ENCODE results near the gene SV2B.

The SV2B gene

DNA sequence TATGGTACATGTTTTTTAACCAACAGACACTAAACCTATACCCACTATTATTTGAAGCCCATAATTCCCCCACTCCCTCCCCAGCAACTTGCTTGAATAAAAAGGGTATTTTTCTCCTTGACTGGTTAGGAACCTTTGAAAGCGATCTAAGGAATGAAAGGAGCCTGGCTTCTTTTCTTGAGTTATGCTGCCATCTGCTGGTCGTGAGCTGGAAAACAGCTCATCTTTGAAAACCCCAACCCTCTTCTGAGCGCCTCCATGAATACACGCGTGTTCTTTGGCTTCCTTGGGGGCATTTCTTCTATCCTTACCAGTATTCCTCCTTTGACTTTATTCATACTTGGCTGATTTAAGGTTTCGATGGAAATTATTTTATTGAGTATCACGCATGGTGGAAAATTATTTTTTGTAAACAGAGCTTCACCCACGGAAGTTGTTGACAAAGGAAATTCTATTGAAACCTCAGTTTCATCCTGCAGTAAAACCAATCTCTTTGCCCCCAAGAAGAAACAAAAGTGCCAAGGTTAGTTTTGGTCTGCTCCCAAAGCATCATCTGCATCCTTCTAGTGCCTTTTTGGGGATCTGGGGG is 171.6 kb downstream of the SV2B start:
- no peak overlapping the region for H3K4me3 ChIP-seq (ENCODE audit: low read depth, low read length)
- H3K27ac ChIP-seq (ENCODE audit: low read depth, low read length) = no peak overlapping the region
- H3K4me1 ChIP-seq (ENCODE audit: control insufficient read depth, insufficient read depth, low read length) = no peaks in the 10 kb centered on the region
- no peak overlapping the region for H3K9ac ChIP-seq (ENCODE audit: low read depth, low read length)
- no peaks in the 10 kb centered on the region for H3K36me3 ChIP-seq (ENCODE audit: control insufficient read depth, insufficient read depth, low read length)
- H3K9me3 ChIP-seq (ENCODE audit: control insufficient read depth, insufficient read depth, low read length) = no peaks in the 10 kb centered on the region
- no peaks in the 10 kb centered on the region for H3K27me3 ChIP-seq (ENCODE audit: control insufficient read depth, insufficient read depth, low read length)

GRCh38 chr15:91275844-91276243 is 175.8 kb downstream of the SV2B start:
- H3K27ac ChIP-seq (ENCODE audit: low read depth, low read length) = no peak overlapping the region
- H3K36me3 ChIP-seq (ENCODE audit: control insufficient read depth, insufficient read depth, low read length) = no peaks in the 10 kb centered on the region
- no peaks in the 10 kb centered on the region for H3K4me1 ChIP-seq (ENCODE audit: control insufficient read depth, insufficient read depth, low read length)
- H3K9me3 ChIP-seq (ENCODE audit: control insufficient read depth, insufficient read depth, low read length) = no peaks in the 10 kb centered on the region
- no peak overlapping the region for H3K4me3 ChIP-seq (ENCODE audit: low read depth, low read length)
- no peaks in the 10 kb centered on the region for H3K27me3 ChIP-seq (ENCODE audit: control insufficient read depth, insufficient read depth, low read length)
- no peak overlapping the region for H3K9ac ChIP-seq (ENCODE audit: low read depth, low read length)

DNA sequence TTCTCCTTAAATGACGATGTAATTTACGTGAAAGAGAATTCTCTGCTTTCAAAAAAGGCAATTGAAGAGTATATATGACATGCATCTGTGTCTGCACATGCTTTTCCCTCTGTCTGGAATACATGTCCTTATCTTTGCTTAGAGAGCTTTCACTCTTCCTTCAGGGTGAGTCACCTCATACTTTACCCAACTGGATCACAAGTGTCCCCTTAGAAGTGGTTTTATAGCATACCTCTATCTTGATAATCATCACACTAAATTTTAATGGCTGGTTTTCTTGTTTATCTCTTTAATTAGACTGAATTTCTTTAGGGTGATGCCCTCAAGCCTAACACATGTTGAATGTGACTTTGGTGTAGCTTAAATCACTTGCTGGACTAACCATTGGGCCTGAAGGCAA is 178.9 kb downstream of the SV2B start:
- Histone ChIP-seq H3K4me1 (ENCODE audit: control insufficient read depth, insufficient read depth, low read length) (no peaks in the 10 kb centered on the region), H3K27ac (ENCODE audit: low read depth, low read length) (no peak overlapping the region), H3K9ac (ENCODE audit: low read depth, low read length) (no peak overlapping the region), H3K27me3 (ENCODE audit: control insufficient read depth, insufficient read depth, low read length) (no peaks in the 10 kb centered on the region), H3K4me3 (ENCODE audit: low read depth, low read length) (no peak overlapping the region), H3K9me3 (ENCODE audit: control insufficient read depth, insufficient read depth, low read length) (no peaks in the 10 kb centered on the region), H3K36me3 (ENCODE audit: control insufficient read depth, insufficient read depth, low read length) (no peaks in the 10 kb centered on the region)

DNA sequence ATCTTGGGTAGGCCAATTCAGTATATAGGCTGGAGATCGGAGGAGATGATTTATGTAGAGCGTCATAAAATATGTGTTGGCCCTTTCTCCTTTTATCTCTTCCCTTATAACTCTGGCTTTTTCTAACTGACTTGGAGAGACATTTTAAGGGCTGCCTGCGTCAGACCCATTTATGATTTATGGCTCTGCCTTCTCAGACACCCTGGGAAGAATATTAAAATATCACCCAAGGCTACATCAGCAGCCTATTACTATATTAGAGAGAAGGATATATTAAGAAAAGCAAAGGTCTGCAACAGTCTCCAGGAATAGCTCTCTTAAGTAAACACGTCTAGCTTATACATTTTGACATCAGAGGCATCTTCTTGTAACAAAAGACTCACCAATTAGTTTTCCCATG is 179.4 kb downstream of the SV2B start:
- no peaks in the 10 kb centered on the region for H3K27me3 ChIP-seq (ENCODE audit: control insufficient read depth, insufficient read depth, low read length)
- no peak overlapping the region for H3K27ac ChIP-seq (ENCODE audit: low read depth, low read length)
- no peaks in the 10 kb centered on the region for H3K36me3 ChIP-seq (ENCODE audit: control insufficient read depth, insufficient read depth, low read length)
- H3K9ac ChIP-seq (ENCODE audit: low read depth, low read length) = no peak overlapping the region
- H3K4me1 ChIP-seq (ENCODE audit: control insufficient read depth, insufficient read depth, low read length) = no peaks in the 10 kb centered on the region
- H3K4me3 ChIP-seq (ENCODE audit: low read depth, low read length) = no peak overlapping the region
- no peaks in the 10 kb centered on the region for H3K9me3 ChIP-seq (ENCODE audit: control insufficient read depth, insufficient read depth, low read length)

GRCh38 chr15:91281947-91282346 is 181.9 kb downstream of the SV2B start:
- Histone ChIP-seq H3K27me3 (ENCODE audit: control insufficient read depth, insufficient read depth, low read length) (no peaks in the 10 kb centered on the region), H3K9ac (ENCODE audit: low read depth, low read length) (no peak overlapping the region), H3K4me3 (ENCODE audit: low read depth, low read length) (no peak overlapping the region), H3K27ac (ENCODE audit: low read depth, low read length) (no peak overlapping the region), H3K4me1 (ENCODE audit: control insufficient read depth, insufficient read depth, low read length) (no peaks in the 10 kb centered on the region), H3K9me3 (ENCODE audit: control insufficient read depth, insufficient read depth, low read length) (no peaks in the 10 kb centered on the region), H3K36me3 (ENCODE audit: control insufficient read depth, insufficient read depth, low read length) (no peaks in the 10 kb centered on the region)

- Histone ChIP-seq H3K9me3 (ENCODE audit: control insufficient read depth, insufficient read depth, low read length) (no peaks in the 10 kb centered on the region), H3K27ac (ENCODE audit: low read depth, low read length) (no peak overlapping the region), H3K4me3 (ENCODE audit: low read depth, low read length) (no peak overlapping the region), H3K27me3 (ENCODE audit: control insufficient read depth, insufficient read depth, low read length) (no peaks in the 10 kb centered on the region), H3K9ac (ENCODE audit: low read depth, low read length) (no peak overlapping the region), H3K36me3 (ENCODE audit: control insufficient read depth, insufficient read depth, low read length) (no peaks in the 10 kb centered on the region), H3K4me1 (ENCODE audit: control insufficient read depth, insufficient read depth, low read length) (no peaks in the 10 kb centered on the region)
Observed at GRCh38 chr15:91282486-91282885, 182.4 kb downstream of the SV2B start.

DNA sequence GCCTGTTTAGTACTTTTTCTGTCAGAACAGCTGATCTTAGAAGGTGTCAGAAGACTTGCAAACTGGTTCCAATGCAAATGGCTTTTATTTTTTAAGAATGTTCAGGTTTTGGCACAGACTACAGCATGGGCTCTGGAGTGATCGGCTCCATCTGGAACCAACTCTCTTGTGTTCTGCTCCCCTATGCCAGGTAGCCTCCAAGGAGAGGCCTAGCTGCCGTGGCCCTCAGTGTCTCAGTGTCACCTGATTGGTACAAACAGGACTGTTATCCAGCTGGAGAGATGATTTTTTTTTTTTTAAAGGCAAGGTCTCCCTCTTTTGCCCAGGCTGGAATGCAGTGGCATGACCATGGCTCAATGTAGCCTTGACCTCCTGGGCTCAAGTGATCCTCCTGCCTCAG is 183.1 kb downstream of the SV2B start:
- no peak overlapping the region for H3K4me3 ChIP-seq (ENCODE audit: low read depth, low read length)
- no peaks in the 10 kb centered on the region for H3K36me3 ChIP-seq (ENCODE audit: control insufficient read depth, insufficient read depth, low read length)
- H3K9me3 ChIP-seq (ENCODE audit: control insufficient read depth, insufficient read depth, low read length) = no peaks in the 10 kb centered on the region
- H3K4me1 ChIP-seq (ENCODE audit: control insufficient read depth, insufficient read depth, low read length) = no peaks in the 10 kb centered on the region
- H3K9ac ChIP-seq (ENCODE audit: low read depth, low read length) = no peak overlapping the region
- H3K27ac ChIP-seq (ENCODE audit: low read depth, low read length) = no peak overlapping the region
- H3K27me3 ChIP-seq (ENCODE audit: control insufficient read depth, insufficient read depth, low read length) = no peaks in the 10 kb centered on the region

- Histone ChIP-seq H3K4me1 (ENCODE audit: control insufficient read depth, insufficient read depth, low read length) (0 out of 2 replicates have a peak, but pooled peaks cover 4% of the 10 kb centered on the region), H3K4me3 (ENCODE audit: low read depth, low read length) (no peak overlapping the region), H3K27ac (ENCODE audit: low read depth, low read length) (no peak overlapping the region), H3K9me3 (ENCODE audit: control insufficient read depth, insufficient read depth, low read length) (no peaks in the 10 kb centered on the region), H3K27me3 (ENCODE audit: control insufficient read depth, insufficient read depth, low read length) (no peaks in the 10 kb centered on the region), H3K9ac (ENCODE audit: low read depth, low read length) (no peak overlapping the region), H3K36me3 (ENCODE audit: control insufficient read depth, insufficient read depth, low read length) (no peaks in the 10 kb centered on the region)
Observed at GRCh38 chr15:91284758-91285466, 184.9 kb downstream of the SV2B start.

DNA sequence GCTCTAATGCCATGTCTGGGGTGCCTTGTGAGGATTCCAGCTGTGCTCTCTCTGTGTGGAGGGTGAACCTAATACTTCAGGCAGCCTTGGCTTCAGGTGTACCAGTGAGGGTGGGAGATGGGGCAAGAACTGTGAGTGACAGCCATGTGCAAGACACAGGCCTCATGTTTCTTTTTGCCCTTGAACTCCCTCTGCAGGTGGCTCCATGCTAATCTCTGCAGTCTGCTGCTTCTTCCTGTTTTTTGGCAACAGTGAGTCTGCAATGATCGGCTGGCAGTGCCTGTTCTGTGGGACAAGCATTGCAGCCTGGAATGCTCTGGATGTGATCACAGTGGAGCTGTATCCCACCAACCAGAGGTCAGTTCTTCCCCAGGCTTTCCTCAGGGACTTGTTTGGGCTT is 189.3 kb downstream of the SV2B start:
- Histone ChIP-seq H3K9ac (ENCODE audit: low read depth, low read length) (no peak overlapping the region), H3K27me3 (ENCODE audit: control insufficient read depth, insufficient read depth, low read length) (no peaks in the 10 kb centered on the region), H3K27ac (ENCODE audit: low read depth, low read length) (no peak overlapping the region), H3K36me3 (ENCODE audit: control insufficient read depth, insufficient read depth, low read length) (no peaks in the 10 kb centered on the region), H3K9me3 (ENCODE audit: control insufficient read depth, insufficient read depth, low read length) (no peaks in the 10 kb centered on the region), H3K4me1 (ENCODE audit: control insufficient read depth, insufficient read depth, low read length) (0 out of 2 replicates have a peak, but pooled peaks cover 4% of the 10 kb centered on the region), H3K4me3 (ENCODE audit: low read depth, low read length) (no peak overlapping the region)

- Histone ChIP-seq H3K4me3 (ENCODE audit: low read depth, low read length) (no peak overlapping the region), H3K36me3 (ENCODE audit: control insufficient read depth, insufficient read depth, low read length) (no peaks in the 10 kb centered on the region), H3K4me1 (ENCODE audit: control insufficient read depth, insufficient read depth, low read length) (0 out of 2 replicates have a peak, but pooled peaks cover 4% of the 10 kb centered on the region), H3K27ac (ENCODE audit: low read depth, low read length) (no peak overlapping the region), H3K9me3 (ENCODE audit: control insufficient read depth, insufficient read depth, low read length) (no peaks in the 10 kb centered on the region), H3K9ac (ENCODE audit: low read depth, low read length) (no peak overlapping the region), H3K27me3 (ENCODE audit: control insufficient read depth, insufficient read depth, low read length) (no peaks in the 10 kb centered on the region)
Observed at GRCh38 chr15:91290553-91290952, 190.5 kb downstream of the SV2B start.

GRCh38 chr15:91291673-91292072 is 191.6 kb downstream of the SV2B start:
- Histone ChIP-seq H3K27me3 (ENCODE audit: control insufficient read depth, insufficient read depth, low read length) (no peaks in the 10 kb centered on the region), H3K27ac (ENCODE audit: low read depth, low read length) (no peak overlapping the region), H3K36me3 (ENCODE audit: control insufficient read depth, insufficient read depth, low read length) (no peaks in the 10 kb centered on the region), H3K4me3 (ENCODE audit: low read depth, low read length) (no peak overlapping the region), H3K9me3 (ENCODE audit: control insufficient read depth, insufficient read depth, low read length) (no peaks in the 10 kb centered on the region), H3K4me1 (ENCODE audit: control insufficient read depth, insufficient read depth, low read length) (0 out of 2 replicates have a peak, but pooled peaks cover 4% of the 10 kb centered on the region), H3K9ac (ENCODE audit: low read depth, low read length) (no peak overlapping the region)

Data from HUES48 (cell line).